Stimulated activated CD8-positive, alpha-beta memory T cell treated with anti-CD3 and anti-CD28 coated beads, Interleukin-12 subunit alpha, Interleukin-12 subunit beta, amount 100 ng/mL, for 4 hours (primary cell): ENCODE results near the gene CIAO2B.
A peak's percentile ranks its signal among the peaks of the same experiment; 100 is the strongest.
"Not testable (repeated sequence)": the region's sequence is repeated elsewhere in the genome, so short reads cannot be mapped to it uniquely, and the experiment has no call there.

Experiments used
- DNase-seq: peaks from one replicate; pipeline ENCODE4 v3.0.0-alpha.2; 2020; ENCODE audit warnings: low read depth

Gene CIAO2B

DNA sequence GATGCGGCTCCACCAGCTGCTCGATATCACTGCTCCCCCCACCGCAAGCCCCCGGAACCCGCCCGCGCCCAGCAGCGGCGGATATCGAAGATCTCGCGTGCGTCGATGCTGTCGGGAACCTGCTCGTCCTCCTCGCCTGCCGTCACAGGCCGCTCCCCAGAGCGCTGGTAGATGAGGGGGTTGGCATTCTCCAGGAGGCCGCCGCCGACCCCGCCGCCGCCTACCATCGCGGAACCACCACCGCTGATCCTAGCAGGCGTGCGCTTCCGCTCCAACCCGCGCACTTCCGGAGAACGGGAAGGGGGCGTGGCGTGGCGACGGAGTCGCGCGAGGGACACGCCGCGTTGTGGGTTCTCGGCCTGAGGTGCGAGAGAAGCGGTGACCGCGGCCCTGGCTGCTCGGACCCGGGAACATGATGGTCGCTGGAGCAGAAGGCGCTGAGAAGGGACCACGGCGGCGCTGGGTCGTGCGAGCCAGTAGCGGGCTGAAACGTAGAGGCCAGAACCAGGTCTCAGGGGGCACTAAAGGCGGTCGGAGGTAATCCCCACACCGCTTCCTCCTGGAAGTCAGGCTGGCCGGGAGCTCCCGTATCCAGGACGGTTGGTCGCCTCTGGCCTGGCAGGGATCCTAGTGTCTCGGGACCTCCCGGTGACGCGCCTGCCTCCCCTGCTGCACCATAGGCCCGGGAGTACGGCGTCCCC, at the start of gene CIAO2B:
Gene CIAO2B, minus strand, starts transcription at position 265 of the 701 bp plus-strand sequence. Its CDS starts 38 bp downstream, at position 227.
- DNase-seq = peak; percentile 86

DNA sequence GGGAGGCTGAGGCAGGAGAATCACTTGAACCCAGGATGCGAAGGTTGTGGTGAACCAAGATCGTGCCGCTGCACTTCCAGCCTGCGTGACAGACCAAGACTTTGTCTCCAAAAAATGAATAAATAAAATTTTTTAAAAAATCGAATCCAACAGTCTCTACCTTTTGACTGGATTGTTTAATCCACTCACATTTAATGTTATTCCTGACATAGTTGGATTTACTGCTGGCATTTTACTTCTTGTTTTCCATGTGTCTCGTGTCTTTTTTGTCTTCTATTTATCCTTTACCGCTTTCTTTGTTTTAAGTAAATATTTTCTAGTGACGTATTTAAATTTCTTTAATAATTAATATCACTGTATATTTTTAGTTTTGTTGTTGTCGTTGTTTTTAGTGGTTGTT, 48.8 kb upstream of the CIAO2B start:
- no peak for DNase-seq

DNA sequence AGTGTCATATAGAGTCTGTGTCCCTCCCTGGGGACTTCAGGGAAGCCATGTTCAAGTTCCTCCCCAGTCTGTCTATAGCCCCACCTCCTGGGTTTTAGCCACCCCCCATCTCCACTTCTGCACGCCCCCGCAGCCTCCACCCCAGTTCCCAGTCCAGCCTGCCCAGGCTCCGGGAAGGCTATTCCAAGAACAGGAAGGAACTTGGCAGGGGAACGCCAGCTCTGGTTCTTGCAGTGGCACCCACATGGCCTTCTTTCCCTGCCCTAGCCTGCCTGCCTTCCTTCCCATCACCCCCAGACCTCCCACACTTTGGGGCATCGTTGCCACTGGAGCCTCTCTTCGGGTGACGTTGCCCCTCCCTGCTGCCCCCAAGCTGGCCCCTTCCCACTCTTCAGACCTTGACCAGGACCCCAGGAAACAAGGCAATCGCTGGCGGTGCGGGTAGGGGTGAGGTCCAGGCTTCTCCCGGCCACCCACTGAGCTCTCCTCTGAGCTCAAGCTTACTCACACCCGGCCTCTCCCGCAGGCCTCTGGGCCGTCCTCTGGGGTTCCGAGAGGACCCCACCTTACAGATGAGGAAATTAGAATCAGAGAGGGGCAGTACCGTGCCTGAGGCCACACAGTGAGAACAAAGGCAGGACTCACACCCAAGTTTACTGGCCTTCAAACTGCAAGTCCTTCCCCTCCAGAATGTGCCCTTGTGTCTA, 45.0 kb upstream of the CIAO2B start:
- no peak for DNase-seq

- DNase-seq = peak; percentile 71
These were observed 43.3 kb upstream of the CIAO2B start for GRCh38 chr16:66977341-66978113.

- no peak for DNase-seq
These were observed 42.5 kb upstream of the CIAO2B start for GRCh38 chr16:66976746-66977145.

DNA sequence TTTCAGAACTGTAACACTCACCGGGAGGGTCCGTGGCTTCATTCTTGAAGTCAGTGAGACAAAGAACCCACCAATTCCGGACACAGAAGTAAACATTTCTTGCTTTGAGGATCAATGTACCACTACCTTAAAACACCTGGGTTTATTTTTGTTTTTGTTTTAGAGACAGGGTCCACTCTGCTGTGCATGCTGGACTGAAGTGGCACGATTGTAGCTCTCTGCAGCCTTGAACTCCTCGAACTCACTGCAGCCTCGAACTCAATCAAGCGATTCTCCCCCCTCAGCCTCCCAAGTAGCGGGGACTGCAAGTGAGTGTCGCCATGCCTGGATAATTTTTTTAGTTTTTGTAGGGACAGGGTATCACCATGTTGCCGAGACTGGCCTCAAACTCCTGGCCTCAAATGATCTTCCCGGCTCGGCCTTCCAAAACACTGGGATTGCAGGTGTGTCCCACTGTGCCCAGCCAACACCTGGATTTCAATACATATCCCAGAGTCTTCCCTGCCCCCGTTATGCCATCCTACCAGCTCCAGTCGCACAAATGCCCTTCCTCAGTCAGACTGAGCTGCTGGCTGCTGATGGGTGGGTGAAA, 41.2 kb upstream of the CIAO2B start:
- DNase-seq = no peak

DNA sequence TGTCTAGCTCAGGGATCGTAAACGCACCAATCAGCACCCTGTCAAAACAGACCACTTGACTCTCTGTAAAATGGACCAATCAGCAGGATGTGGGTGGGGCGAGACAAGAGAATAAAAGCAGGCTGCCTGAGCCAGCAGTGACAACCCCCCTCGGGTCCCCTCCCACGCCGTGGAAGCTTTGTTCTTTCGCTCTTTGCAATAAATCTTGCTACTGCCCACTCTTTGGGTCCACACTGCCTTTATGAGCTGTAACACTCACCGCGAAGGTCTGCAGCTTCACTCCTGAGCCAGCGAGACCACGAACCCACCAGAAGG, 40.7 kb upstream of the CIAO2B start:
- not testable (repeated sequence) for DNase-seq

DNA sequence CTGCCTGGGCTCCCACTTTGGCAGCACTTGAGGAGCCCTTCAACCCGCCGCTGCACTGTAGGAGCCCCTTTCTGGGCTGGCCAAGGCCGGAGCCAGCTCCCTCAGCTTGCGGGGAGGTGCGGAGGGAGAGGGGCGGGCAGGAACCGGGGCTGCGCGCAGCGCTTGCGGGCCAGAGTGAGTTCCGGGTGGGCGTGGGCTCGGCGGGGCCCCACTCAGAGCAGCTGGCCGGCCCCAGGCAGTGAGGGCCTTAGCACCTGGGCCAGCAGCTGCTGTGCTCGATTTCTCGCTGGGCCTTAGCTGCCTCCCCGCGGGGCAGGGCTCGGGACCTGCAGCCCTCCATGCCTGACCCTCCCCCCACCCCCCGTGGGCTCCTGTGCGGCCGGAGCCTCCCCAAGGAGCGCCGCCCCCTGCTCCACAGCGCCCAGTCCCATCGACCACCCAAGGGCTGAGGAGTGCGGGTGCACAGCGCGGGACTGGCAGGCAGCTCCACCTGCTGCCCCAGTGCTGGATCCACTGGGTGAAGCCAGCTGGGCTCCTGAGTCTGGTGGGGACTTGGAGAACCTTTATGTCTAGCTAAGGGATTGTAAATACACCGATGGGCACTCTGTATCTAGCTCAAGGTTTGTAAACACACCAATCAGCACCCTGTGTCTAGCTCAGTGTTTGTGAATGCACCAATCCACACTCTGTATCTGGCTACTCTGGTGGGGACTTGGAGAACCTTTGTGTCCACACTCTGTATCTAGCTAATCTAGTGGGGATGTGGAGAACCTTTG, 40.1 kb upstream of the CIAO2B start:
- DNase-seq = not testable (repeated sequence)

DNA sequence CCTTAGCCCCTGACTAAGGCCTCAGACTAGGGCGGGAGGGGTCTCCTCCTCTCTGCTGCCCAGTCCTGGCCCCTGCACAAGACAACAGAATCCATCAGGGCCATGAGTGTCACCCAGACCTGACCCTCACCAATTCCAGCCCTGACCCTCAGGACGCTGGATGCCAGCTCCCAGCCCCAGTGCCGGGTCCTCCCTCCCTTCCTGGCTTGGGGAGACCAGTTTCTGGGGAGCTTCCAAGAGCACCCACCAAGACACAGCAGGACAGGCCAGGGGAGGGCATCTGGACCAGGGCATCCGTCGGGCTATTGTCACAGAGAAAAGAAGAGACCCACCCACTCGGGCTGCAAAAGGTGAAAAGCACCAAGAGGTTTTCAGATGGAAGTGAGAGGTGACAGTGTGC, 39.5 kb upstream of the CIAO2B start:
- no peak for DNase-seq

GRCh38 chr16:66972983-66973382, 38.8 kb upstream of the CIAO2B start:
- no peak for DNase-seq

- no peak for DNase-seq
These were observed 36.8 kb upstream of the CIAO2B start for GRCh38 chr16:66970775-66971720.

GRCh38 chr16:66968847-66969246, 34.6 kb upstream of the CIAO2B start:
- no peak for DNase-seq

DNA sequence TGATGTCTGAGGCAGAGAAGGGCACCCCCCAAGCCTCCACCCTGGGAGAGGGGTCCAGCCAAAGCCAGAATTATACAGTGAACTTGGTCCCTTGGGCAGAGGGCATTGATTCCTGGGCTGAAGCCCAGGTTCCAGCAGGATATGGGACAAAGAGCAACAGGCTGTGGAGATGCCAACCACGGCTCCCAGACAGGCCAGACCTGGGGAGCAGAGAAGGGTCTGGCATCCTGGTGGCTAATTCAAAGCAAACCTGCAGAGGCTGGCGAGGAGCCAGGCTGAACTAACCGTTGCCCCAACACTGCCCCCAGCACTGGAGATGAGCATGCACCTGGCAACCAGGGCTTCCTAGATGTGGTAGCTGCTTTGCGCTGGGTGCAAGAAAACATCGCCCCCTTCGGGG, 29.8 kb upstream of the CIAO2B start:
- no peak for DNase-seq

- no peak for DNase-seq
These were observed 27.7 kb upstream of the CIAO2B start for GRCh38 chr16:66961914-66962313.

DNA sequence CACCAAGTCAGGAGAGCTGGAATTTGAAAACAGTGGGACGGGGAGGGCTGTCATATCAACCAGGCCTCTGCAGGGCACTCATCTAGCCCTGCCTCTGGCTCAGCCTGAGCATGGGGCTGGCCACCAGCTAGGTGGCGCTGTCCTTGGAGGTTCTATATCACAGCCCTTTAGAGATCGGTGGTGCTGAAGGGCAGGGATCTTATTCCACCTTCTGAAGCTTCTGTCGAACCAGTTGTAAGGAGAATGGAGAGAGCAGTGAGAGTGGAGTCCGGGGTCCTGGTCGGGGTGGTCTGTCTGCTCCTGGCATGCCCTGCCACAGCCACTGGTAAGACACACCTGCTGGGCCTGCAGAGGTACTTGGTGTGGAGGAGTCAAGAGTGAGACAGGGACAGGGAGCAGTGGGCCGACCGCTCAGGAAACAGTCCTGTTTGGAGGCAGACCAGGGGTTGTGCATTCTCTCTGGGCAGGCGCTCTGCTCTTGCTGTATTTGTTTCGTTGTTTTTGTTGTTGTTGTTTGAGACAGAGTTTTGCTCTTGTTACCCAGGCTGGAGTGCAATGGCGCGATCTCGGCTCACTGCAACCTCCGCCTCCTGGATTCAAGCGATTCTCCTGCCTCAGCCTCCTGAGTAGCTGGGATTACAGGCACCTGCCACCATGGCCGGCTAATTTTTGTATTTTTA, 27.0 kb upstream of the CIAO2B start, which contains the start of gene CES3:
Gene CES3, plus strand, starts transcription at position 202 of the 680 bp plus-strand sequence. Its CDS starts 42 bp downstream, at position 244.
- DNase-seq = no peak

DNA sequence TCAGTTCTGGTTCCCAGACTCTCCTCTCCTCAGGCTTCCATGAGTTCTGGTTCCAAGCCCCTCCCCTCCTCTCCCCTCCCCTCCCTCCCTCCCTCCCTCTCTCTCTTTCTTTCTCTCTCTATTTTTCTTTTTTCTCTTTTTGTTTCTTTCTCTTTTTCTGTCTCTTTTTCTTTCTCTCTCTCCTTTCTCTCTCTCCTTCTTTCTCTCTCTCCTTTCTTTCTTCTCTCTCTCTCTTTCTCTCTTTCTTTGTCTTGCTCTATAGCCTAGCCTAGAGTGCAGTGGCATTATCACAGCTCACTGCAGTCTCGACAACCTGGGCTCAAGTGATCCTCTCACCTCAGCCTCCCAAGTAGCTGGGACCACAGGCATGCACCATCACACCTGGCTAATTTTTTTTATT, 26.1 kb upstream of the CIAO2B start:
- no peak for DNase-seq

DNA sequence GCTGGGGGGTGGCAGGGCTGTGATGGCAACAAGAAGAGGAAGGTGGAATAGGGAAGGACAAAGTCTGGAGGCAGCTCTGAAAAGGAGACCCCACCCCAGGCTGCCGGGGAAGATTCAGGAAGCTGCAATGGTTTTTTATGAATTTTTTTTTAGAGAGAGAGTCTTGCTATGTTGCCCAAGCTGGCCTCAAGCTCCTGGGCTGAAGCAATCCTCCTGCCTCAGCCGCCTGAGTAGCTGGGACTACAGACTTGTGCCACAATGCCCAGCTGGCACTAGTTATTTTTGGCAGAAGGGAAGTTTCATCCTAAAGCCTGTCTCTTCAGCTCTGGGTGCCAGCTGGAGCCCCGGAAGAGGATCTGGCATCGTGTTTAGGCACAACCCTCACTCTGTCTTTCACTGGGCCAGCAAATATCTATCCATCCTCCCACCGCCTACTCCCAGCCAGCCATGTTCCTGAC, 25.5 kb upstream of the CIAO2B start:
- DNase-seq = no peak

DNA sequence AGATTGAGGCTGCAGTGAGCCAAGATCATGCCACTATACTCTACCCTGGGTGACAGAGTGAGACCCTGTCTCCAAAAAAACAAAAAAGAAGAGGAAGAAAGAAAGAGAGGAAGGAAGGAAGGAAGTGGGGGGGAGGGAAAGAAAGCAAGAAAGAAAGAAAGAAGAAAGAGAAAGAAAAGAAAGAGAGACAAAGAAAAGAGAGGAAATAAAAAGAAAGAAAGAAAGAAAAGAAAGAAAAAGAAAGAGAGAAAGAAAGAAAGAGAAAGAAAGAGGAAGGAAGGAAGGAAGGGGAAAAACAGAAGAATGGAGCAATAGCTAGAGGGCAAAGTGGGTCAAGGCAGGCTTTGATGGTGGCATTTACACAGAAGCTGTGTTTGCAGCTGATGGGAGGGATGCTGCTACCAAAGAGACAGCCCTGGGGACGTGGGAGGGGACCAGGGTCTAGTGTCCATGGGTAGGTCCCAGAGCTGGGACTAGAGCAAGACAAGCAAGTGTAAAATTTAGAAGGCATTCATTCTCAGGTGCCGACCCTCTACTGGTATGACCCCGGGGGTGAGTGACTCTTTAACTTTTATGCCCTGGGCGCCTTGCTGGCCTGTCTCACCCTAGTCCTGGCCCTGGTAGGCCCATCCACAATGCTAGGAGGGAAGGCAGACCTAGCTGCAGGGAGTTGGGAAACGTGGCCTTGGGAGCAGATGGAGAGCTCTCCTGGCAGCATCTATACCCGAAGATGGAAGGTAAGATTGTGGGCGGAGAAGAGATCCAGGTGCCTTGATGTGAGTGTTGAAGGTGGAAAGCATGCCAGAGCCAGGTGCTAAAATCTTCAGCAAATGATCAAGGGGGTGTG, 24.9 kb upstream of the CIAO2B start:
- DNase-seq = no peak

- DNase-seq = not testable (repeated sequence)
These were observed 21.9 kb upstream of the CIAO2B start for GRCh38 chr16:66956154-66956457.
